22Rv1 (cell line): Measurements from ENCODE around the gene CACNB2.

ENCODE experiments used
- CTCF ChIP-seq: fragments of 450-650 bp; IDR thresholded peaks from 2 replicates; pipeline ENCODE4 v1.5.1; 2017; ENCODE audit warnings: mild to moderate bottlenecking
- ZFX ChIP-seq: fragments of 450-650 bp; IDR thresholded peaks from 2 replicates; pipeline ENCODE4 v1.6.1; 2017; ENCODE audit warnings: antibody characterized with exemption, borderline replicate concordance

- TF ChIP-seq CTCF: no peak
- TF ChIP-seq ZFX: no peak
Measured at GRCh38 chr10:18514537-18514936, 374.3 kb downstream of the CACNB2 start.
